ENCODE measurements around the gene ZDHHC3.

- TF ChIP-seq CTCF (IDR thresholded peaks at IDR 0.05; ENCODE audit: low read depth, low read length) (no peak), EZH2phosphoT487 (IDR thresholded peaks at IDR 0.05; ENCODE audit: low read depth) (no peak)
These were observed 70.4 kb downstream of the ZDHHC3 start for GRCh38 chr3:44905446-44906157.

Data from OCI-LY3 (cell line).